ENCODE results near the gene RTP1. TPM values are rescaled to one million over a fixed set of nuclear protein-coding genes. Genes with fewer than 3 reads are reported as not detected.
"Not testable (repeated sequence)": the region's sequence is repeated elsewhere in the genome, so short reads cannot be mapped to it uniquely, and the experiment has no call there.

RTP1 gene
- total RNA-seq, 1 donor from 2014 or later: not detected

DNA sequence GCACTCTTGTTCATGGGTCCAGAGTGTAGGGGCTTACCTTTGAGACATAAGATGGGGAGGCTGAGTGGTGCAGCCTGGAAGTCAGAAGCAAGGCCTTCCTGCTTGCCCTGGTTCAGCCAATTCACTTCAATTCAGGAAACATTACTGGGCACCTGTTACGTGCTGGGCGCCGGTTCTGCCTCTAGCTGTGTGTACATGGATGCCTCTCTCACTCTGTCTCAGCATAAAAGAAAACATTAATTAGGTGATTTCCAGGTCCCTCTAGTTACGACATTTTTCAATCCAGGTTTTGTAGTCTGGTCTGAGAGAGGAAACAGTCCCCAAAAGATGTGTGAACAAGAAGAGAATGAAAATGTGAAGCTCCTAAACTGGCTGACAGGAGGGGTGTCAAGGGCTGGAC lies 1.2 kb downstream of the RTP1 start:
- no peak for DNase-seq (ENCODE audit: low spot score)

DNA sequence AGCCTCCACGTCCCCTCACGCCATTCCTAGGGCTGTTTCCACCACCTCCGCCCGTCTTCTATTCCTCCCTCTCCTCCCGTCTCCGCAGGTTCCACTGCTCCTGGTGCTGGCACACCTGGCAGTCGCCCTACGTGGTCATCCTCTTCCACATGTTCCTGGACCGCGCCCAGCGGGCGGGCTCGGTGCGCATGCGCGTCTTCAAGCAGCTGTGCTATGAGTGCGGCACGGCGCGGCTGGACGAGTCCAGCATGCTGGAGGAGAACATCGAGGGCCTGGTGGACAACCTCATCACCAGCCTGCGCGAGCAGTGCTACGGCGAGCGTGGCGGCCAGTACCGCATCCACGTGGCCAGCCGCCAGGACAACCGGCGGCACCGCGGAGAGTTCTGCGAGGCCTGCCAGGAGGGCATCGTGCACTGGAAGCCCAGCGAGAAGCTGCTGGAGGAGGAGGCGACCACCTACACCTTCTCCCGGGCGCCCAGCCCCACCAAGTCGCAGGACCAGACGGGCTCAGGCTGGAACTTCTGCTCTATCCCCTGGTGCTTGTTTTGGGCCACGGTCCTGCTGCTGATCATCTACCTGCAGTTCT lies 2.3 kb downstream of the RTP1 start:
- not testable (repeated sequence) for DNase-seq (ENCODE audit: low spot score)

DNA sequence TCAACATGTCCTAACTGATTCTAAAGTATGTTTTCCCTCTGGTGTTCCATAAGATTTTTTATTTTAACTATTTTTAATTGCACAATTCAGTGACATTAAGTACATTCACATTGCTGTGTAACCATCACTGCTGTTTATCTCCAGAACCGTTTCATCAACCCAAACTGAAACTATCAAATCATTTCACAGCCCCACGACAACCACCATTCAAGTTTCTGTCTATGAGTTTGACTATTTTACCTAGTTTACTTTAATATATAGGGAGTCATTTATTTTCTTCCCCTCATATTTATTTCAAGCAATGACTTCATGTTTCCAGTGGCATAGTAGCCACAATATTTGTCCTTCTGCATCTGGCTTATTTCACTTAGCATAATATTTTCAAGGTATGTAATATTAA lies 8.4 kb downstream of the RTP1 start:
- no peak for DNase-seq (ENCODE audit: low spot score)

DNA sequence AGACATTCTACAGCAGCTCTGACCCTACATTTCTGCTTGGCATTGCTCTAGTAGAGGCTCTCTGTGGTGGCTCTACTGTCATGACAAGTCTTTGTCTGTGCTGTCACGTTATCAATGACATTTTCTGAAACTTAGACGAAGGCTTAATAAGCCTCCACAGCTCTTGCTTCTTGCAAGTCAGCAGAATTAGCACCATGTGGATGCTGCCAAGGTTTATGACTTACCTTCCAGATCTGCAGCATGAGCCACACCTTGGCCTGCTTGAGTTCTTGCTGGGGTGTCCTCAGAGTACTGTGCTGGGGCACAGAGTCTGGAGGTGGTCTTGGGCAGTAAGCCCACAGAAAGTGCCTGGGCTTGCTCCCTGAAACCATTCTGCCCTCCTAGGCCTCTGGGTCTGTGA lies 9.8 kb downstream of the RTP1 start:
- DNase-seq (ENCODE audit: low spot score): no peak

DNA sequence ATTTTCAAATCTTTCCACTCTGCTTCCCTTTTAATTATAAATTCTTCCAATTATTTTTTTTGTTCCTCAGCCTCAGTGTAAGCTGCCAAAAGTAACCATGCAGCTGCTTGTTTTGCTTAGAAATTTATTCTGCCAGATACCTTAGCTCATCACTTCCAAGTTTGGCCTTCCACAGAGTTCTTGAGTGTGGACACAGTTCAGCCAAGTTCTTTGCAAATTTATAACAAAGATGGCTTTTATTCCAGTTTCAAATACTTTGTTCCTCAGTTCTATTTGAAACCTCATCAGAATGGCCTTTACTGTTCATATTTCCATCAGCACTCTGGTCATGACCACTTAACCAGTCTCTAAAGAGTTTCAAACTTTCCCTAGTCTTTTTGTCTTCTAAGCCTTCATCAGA lies 10.3 kb downstream of the RTP1 start:
- DNase-seq (ENCODE audit: low spot score): no peak

DNA sequence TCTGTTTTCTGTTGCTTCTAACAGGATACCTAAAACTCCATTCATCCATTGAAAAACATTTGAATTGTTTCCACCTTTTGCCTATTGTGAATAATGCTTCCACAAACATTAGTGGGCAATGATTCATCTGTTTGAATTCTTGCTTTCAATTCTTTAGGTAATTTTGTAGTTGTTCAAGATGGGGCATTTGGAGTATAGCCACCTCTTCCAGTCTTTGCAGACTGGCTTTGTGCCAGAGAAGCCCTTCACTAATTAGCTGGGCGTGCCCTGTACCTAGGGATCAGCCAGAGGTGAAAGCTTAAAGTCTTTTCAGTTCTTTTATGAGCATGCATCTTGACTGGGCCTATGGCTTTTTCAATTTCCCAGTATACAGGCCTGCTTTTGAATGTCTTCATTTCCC lies 10.9 kb downstream of the RTP1 start:
- no peak for DNase-seq (ENCODE audit: low spot score)

DNA sequence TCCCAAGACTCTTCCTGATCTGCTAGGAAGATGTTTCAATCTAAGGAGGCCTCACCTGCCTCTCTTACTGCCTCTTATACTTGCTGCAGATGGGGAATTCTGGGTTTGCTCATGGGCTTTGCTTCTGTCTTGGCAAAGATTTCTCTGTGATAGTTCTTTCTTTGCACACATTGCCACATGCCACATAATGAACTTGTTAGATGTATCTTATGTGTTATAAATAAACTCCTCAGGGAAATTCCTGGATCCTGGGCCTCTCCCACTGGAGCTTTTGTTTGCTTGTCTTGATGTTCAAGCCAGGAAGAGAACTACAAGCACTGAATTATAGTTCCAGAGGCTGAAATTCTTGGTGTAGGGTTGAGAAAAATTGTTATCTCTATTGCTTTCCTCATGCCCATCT lies 12.2 kb downstream of the RTP1 start:
- DNase-seq (ENCODE audit: low spot score): no peak

DNA sequence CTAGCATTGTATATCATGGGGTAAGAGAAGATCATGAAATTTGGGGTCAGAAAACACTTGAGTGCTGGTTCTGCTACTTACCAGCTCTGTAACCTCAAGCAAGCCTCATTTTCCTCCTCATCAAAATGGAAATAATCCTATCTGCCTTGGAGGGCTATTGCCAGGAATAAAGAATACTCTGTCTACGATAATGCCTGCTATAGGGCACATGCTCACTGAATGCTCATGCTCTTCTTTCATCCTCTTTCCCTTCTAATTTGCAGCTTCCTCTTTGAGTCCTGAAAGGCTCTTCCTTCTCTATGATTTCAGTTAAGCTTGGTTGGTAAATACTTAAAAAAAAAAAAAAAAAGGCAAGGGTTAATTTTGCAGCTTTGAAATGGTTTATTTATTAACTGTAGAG lies 12.8 kb downstream of the RTP1 start:
- no peak for DNase-seq (ENCODE audit: low spot score)

DNA sequence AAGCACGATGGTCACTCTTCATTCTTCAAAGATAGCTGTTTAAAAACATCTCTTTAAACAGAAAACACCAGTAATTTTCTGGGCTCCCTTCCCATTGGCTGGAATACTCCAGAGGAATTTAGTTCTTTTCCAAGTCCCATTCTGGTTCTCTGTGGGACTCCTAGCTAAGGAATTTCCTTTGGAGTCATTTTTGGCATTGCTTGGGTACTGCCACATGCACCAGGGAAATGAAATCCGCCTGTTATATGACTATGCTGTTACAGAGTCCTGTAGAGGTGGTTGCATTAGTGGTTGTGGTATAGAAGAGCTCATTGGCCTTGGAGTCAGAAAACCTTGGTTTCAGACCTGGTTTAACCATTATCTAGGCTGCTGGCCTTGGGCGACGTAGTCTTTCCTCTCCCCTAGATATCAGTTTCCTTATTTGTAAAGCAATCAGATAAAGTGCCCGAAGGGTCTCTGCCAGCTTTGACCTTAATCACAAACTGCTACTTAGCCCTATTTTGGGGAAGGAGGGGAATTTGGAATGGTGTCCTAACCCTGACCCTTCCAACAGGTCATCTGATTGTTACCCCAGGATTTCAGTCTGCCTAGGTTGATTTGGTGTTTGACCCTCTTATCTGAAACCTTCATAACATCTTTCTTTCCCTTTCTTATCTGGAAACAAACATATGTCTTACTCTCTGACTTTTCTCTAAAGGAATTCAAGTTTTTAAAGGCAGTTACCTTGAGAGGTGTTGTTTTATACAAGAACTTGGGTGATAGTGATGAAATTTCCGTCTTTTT lies 13.4 kb downstream of the RTP1 start:
- DNase-seq (ENCODE audit: low spot score): no peak

DNA sequence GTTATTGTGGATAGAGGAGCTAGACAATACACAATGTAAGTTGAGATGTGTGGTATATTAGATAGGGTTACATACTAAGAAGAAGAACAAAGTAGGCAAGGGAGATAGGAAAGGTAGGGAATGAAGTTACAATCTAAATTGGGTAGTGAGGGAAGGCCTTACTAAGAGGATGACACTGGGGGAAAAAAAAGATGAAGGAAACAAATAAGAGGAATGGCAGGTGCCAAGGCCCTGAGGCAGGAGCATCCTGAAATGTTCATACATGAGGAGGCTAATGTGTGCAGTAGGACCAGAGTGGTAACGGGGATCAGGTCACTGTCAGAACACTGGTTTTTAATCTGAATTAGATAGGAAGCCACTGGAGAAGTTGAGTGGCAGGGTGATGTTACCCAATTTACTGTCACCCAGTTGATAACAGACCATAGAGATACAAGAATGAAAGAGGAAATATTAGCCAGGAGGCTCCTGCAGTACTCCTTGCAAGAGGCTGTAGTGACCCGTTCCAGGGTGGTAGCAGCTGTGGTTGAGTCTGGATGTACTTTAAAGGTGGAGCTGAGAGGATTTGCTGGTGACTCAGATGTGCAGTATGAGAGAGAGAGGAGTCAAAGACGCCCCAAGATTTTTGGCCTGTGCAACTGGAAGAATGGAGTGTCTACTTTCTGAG lies 14.4 kb downstream of the RTP1 start:
- no peak for DNase-seq (ENCODE audit: low spot score)

DNA sequence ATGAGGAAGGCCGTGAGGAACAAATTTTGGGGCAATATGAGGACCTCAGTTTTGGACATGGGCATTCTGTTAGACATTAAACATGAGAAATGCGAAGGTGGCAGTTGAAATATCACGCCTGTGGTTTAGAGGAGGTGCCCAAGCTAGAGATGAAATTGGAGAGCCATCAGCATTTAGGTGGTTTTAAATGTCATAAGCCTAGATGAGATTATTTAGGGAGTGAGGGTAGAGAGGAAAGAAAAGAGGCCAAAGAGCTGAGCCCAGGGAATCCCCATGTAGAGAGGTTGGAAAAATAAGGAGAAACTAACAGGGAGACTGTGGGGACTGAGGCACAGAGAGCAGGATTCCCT lies 14.9 kb downstream of the RTP1 start:
- no peak for DNase-seq (ENCODE audit: low spot score)

DNA sequence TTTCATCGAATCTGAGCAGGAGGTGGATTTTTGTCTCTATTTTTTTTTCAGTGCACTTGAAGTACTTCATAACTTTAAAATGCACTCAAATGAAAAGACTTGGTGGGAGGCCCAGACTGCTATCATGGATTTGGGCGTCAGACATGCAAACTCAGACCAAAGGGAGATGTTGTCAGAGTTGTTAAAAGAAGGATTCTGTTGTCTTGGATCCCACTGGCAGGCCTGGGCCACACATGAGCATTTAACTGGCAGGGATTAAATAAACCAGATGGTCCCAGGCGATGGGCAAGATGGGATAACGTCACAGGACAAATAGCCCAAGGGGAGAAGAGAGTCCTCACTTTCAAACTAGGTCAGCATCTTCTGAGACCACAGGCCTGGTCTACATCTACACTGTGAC lies 15.4 kb downstream of the RTP1 start:
- DNase-seq (ENCODE audit: low spot score): no peak

DNA sequence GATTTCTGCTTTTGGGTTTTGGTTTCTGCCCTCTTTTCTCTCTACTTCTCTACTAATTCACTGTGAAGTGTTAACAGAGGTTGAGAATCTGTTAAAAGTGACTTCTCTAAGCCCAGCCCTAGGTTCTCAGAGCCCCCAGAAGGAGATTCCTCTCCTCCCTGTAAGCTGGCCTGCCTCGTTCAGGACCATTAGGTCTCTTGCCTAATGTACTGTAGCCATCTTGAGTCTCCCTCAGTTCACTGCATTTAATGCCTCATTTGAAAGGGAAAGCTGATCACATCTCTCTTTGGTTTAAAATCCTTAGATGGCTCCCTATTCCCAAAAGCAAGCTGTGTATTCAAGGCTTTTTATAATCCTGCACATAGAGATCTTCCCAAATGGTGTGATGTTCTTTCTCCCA lies 16.3 kb downstream of the RTP1 start:
- no peak for DNase-seq (ENCODE audit: low spot score)

DNA sequence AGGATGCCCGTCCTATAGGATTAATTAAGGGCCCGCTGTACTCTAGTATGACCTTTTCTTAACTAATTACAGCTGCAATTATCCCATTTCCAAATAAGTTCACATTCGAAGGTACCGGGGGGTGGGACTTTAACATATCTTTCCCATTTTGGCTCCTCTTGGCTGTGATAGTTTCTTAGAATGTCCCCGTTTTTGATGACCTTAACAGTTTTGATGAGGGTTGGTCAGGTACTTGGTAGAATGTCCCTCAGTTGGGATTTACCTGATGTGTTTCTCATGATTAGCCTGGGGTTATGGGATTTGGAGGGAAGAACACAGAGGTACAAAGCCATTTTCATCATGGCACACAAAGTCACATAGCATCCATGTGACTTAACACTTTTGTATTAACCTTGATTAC lies 18.2 kb downstream of the RTP1 start:
- DNase-seq (ENCODE audit: low spot score): no peak

DNA sequence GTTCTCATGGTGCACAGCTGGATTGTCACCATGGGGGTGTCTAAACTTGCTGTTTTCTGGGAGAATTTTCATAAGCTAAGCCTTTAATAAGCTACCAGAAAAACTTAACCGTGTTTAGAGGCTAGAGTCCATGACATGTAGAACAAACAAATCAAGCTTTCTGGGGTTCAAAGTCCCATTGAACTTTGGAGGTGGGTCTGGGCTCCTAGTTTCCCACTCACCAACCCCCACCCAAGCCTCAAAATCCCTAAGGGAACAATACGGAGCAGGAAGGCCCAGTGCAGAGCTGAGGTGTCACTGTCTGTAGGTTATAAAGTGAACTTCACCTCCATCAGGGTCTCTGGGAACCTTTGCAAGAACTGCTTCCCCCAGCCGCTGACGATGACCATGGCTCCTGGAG lies 25.5 kb downstream of the RTP1 start:
- DNase-seq (ENCODE audit: low spot score): no peak

DNA sequence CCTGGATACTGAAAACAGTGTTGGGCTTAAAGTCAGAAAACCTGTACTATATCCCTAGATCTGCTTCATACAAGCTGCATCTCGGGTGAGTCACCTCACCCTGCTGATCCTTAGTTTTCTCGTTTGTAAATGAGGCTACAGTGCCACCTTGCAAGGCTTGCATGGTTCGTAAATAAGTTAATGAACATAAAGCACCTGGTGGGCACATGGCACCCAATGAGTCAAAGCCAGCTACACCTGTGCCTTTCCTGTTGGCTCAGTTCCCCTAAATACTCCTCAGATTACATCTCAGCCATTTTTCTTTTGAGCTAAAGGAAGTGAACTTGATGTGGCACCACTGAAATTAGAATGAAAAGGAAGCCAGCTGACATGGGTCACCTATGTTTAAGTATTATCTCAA lies 26.5 kb downstream of the RTP1 start:
- DNase-seq (ENCODE audit: low spot score): peak; percentile 65

DNA sequence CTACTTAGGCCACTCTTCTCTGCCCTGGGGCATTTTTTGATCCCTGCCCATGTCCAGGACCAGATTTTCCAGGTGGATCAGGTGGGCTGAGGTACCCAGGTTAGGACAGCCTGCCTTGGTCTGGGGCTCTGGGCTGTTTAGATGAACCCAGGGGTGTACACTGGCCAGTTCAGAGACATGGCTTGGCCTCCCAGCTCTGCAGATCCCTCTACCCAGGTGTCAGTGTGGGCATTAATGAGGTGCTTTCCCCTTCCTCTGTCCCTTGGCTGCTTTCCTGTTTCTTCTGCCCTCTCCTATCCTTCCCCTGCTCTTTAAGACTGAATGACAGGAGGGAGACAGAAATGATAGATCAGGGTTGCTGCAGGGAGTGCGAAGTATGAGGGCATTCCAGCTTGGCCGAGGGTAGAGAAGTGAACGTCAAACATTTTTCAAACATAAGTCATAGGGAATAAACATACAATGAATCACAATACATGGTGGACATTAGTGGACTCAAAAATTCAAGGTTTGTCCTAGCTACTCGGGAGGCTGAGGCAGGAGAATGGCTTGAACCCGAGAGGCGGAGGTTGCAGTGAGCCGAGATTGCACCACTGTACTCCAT lies 30.5 kb downstream of the RTP1 start:
- DNase-seq (ENCODE audit: low spot score): no peak

DNA sequence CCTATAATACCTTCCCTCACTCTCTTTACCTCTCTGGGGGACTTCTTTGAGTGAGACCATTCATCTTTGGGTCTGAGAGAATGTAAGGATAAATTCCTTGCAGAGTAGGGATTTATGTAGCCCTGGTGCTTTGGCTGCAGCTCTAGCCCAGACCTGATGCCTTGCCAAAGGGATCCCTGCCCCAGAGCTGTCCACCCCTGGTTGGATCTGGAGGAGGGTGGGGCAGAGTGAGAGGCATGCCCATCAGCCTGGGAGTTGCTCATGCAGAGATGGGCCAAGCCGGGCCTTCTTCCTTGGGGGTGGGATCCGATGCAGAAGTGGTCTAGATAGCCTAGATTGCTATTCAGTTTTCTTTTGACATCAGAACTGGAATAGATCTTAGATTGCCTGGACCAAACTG lies 31.5 kb downstream of the RTP1 start:
- DNase-seq (ENCODE audit: low spot score): no peak

DNA sequence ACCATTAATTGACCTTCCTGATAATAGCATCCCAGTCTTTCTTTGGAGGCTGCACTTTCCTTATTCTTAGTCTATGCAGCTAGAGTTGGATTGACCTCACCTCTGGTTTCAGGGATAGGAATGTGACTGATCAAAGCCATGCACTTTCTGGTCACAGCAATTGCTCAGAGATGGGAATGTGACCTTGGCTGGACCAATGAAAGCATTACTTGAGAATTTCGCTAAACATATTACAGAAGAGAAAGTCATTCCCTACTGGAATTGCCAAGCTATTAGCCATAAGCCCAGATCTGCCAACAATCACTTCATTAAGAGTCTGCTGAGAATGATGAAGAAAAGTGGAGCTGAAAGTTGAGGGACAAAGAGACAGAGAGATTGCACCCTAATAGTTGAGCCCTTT lies 32.7 kb downstream of the RTP1 start:
- no peak for DNase-seq (ENCODE audit: low spot score)

DNA sequence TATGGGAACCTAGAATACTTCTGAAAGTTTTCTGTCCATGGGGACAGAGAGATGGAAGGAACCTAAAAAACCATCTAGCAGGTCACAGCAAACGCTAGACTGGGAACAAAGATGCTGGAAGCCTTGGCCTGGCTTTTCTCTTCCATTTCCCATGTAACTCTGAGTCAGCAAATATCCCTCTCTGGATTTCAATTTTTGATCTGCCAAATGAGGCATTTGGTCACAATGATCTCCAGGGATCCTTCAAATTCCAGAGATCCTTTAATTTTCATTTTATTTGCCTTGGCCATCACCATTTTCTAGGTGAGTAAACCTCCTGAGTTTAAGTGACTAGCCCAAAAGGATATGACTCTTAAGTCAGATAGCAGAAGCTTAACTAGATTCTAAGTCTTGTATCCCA lies 39.7 kb downstream of the RTP1 start:
- no peak for DNase-seq (ENCODE audit: low spot score)

DNA sequence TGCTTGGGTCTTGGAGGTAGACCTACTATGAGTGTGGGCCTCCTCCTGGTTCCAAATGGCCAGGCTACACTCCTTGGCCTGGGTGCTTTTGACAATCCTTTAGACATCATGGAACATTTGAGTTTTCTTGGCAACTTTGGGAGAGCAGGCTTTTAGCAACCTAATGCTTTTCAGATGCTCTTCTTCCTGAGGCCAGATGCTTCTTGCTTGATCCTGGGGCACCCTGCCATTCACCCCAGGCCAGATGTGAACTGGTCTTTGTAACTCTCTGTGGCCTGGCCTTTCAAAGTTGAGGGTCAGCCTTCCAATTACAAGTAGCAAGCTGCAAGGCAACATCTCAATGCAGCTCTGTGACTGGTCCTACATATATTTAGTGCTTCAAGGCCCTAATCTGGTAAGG lies 40.5 kb downstream of the RTP1 start:
- DNase-seq (ENCODE audit: low spot score): no peak

DNA sequence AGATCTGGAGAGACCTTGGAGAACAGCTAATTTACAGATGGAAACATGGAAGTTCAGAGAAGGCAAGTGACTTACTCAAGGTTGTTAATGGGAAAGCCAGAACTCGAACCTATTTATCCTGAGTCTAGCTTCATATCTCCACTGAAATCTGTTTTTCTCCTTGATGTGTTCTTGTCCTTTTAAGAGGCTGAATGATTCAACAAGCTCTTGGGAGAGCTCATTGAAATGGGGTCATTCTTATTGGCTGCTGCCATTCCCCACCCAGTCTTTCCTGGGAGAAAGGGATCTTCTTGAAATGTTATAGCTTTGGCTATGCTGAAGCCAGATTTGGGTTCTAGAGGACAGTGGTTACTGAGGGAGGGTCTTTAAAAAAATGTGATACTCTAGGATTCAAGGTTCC lies 41.0 kb downstream of the RTP1 start:
- DNase-seq (ENCODE audit: low spot score): no peak

DNA sequence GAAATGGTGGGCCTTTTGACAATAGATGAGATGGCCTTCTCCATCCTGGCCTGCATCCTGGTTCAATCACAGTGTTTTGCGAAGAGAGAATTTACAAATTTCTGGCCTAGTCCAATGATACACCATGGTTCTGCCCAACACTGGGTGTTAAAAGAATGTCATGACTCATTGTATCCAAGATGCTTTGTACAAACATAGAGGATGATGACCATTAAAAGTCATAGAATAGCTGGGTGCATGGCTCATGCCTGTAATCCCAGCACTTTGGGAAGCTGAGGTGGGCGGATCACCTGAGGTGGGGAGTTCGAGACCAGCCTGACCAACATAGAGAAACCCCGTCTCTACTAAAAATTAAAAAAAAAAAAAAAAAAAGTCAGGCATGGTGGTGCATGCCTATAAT lies 41.5 kb downstream of the RTP1 start:
- not testable (repeated sequence) for DNase-seq (ENCODE audit: low spot score)
